SU-DHL-6 (cell line): Measurements from ENCODE around the gene RASD1.

Experiments
- H2AFZ ChIP-seq: fragments of 200-600 bp; sonication (generic); 2 replicates; pipeline ENCODE4 v1.6.1; 2014; ENCODE audit warnings: low read depth, mild to moderate bottlenecking, moderate library complexity, mixed read lengths, antibody characterized with exemption, low read length; ENCODE audit not compliant: severe bottlenecking
- H3F3A ChIP-seq: fragments of 200-600 bp; shearing (Covaris generic); 2 replicates; pipeline ENCODE4 v1.6.0; 2016; ENCODE audit warnings: antibody characterized with exemption, mild to moderate bottlenecking; ENCODE audit not compliant: insufficient read depth
- H3K27ac ChIP-seq: fragments of 200-600 bp; sonication (generic); 2 replicates; pipeline ENCODE4 v1.5.1; 2016; ENCODE audit warnings: low read depth, mild to moderate bottlenecking, low read length, moderate library complexity, mixed read lengths
- H3K27me3 ChIP-seq: fragments of 200-600 bp; sonication (generic), shearing (Covaris generic); 2 replicates; pipeline ENCODE4 v1.6.0; 2014; ENCODE audit warnings: mild to moderate bottlenecking, low read length
- H3K36me3 ChIP-seq: fragments of 200-600 bp; sonication (generic); 2 replicates; pipeline ENCODE4 v1.6.1; 2014; ENCODE audit warnings: mild to moderate bottlenecking, low read length, mixed read lengths
- H3K4me2 ChIP-seq: fragments of 300-600, 200-600 bp; shearing (Covaris generic), sonication (generic); 2 replicates; pipeline ENCODE4 v1.6.0; 2014; ENCODE audit warnings: low read length, low read depth, mild to moderate bottlenecking; ENCODE audit not compliant: poor library complexity, severe bottlenecking
- H3K4me3 ChIP-seq: fragments of 200-600 bp; sonication (generic); 2 replicates; pipeline ENCODE4 v1.5.1; 2014; ENCODE audit warnings: antibody characterized with exemption, low read length, mild to moderate bottlenecking, mixed read lengths; ENCODE audit not compliant: insufficient read depth, poor library complexity, severe bottlenecking
- H3K79me2 ChIP-seq: fragments of 200-600 bp; sonication (generic); 2 replicates; pipeline ENCODE4 v1.6.1; 2014; ENCODE audit warnings: mild to moderate bottlenecking, low read length, moderate library complexity; ENCODE audit not compliant: insufficient read depth
- H3K9ac ChIP-seq: fragments of 200-600 bp; sonication (generic); 2 replicates; pipeline ENCODE4 v1.7.0; 2014; ENCODE audit warnings: mild to moderate bottlenecking, low read length
- H3K9me2 ChIP-seq: fragments of 200-600 bp; sonication (generic); replicated peaks from 2 replicates; pipeline ENCODE4 v1.6.1; 2014; ENCODE audit warnings: low read length; ENCODE audit not compliant: insufficient read depth
- H3K9me3 ChIP-seq: fragments of 200-600 bp; sonication (generic); 2 replicates; pipeline ENCODE4 v1.6.1; 2014; ENCODE audit warnings: low read length, mixed read lengths; ENCODE audit not compliant: insufficient read depth
- H4K20me1 ChIP-seq: fragments of 200-600 bp; sonication (generic); 2 replicates; pipeline ENCODE4 v1.6.1; 2014; ENCODE audit warnings: low read depth, mild to moderate bottlenecking, antibody characterized with exemption, low read length, moderate library complexity, mixed read lengths
- EZH2phosphoT487 ChIP-seq: fragments of 200-600 bp; sonication (generic), shearing (Covaris generic); conservative IDR thresholded peaks from 2 replicates; pipeline ENCODE4 v1.6.1; 2018; ENCODE audit warnings: mild to moderate bottlenecking, antibody characterized with exemption, low read length, moderate library complexity, mixed read lengths
- TF ChIP-seq, protein P1 (sequence below): fragments of 200-600 bp; sonication (generic); IDR thresholded peaks from one replicate; pipeline ENCODE4 v1.5.1; 2017; ENCODE audit warnings: antibody characterized with exemption, mild to moderate bottlenecking, low read length, moderate library complexity; ENCODE audit not compliant: insufficient read depth, poor library complexity, severe bottlenecking

The RASD1 gene

DNA sequence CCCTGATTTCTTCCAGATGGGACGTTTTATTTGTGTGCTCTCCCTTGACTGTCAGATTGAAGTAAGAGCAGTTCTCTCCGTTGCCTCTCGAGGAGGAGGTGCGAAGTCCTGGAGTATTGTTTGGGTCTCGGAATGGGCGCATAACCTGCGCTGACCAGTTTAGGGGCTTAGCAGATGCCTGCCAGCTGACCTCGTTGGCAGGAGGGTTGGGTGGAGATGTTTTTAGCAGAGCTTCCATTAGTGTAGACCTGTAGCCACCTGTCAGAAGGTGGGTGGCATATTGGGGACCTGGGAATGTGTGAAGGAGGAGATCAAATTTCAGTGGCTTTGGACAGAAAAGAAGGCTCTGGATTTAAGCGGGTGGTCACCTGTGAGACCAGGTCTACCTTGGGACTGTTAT, 3.6 kb downstream of the RASD1 start:
- no peaks in the 10 kb centered on the region for H3F3A ChIP-seq
- H4K20me1 ChIP-seq = no peaks in the 10 kb centered on the region
- H3K27me3 ChIP-seq = no peaks in the 10 kb centered on the region
- TF ChIP-seq, protein P1, sequence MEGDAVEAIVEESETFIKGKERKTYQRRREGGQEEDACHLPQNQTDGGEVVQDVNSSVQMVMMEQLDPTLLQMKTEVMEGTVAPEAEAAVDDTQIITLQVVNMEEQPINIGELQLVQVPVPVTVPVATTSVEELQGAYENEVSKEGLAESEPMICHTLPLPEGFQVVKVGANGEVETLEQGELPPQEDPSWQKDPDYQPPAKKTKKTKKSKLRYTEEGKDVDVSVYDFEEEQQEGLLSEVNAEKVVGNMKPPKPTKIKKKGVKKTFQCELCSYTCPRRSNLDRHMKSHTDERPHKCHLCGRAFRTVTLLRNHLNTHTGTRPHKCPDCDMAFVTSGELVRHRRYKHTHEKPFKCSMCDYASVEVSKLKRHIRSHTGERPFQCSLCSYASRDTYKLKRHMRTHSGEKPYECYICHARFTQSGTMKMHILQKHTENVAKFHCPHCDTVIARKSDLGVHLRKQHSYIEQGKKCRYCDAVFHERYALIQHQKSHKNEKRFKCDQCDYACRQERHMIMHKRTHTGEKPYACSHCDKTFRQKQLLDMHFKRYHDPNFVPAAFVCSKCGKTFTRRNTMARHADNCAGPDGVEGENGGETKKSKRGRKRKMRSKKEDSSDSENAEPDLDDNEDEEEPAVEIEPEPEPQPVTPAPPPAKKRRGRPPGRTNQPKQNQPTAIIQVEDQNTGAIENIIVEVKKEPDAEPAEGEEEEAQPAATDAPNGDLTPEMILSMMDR = no peak
- no peaks in the 10 kb centered on the region for H3K9me2 ChIP-seq
- no peak overlapping the region for H3K9ac ChIP-seq
- no peak overlapping the region for H2AFZ ChIP-seq
- no peak overlapping the region for H3K4me2 ChIP-seq
- H3K36me3 ChIP-seq = no peaks in the 10 kb centered on the region
- H3K79me2 ChIP-seq = no peaks in the 10 kb centered on the region
- no peaks in the 10 kb centered on the region for H3K9me3 ChIP-seq
- no peak overlapping the region for H3K4me3 ChIP-seq
- no peak overlapping the region for H3K27ac ChIP-seq

DNA sequence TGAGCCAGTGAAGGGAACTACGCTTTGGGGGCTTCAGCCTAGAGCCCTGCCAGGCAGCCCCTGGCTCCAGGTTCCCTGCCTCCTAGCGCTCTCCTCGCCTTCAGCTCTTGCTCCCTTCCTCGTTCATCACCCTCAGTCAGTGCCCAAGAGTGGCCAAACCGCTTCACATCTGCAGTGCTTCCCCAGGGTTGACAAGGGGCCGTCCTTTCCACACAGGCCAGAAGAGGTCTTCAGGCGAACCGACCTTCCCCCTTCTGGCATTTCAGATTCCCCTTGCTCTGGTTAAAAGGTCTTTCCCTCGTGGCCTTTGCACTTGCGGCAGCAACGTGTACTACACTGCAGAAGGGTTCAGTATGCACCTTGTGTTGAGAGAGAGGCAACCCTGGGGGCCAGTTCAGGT, 4.1 kb downstream of the RASD1 start:
- Histone ChIP-seq H3K27me3 (no peaks in the 10 kb centered on the region), H2AFZ (no peak overlapping the region), H3K4me2 (no peak overlapping the region), H3F3A (no peaks in the 10 kb centered on the region), H4K20me1 (no peaks in the 10 kb centered on the region), H3K36me3 (no peaks in the 10 kb centered on the region), H3K79me2 (no peaks in the 10 kb centered on the region), H3K27ac (no peak overlapping the region), H3K9me2 (no peaks in the 10 kb centered on the region), H3K9me3 (no peaks in the 10 kb centered on the region), H3K9ac (no peak overlapping the region), H3K4me3 (no peak overlapping the region)
- no peak for TF ChIP-seq EZH2phosphoT487
- TF ChIP-seq, protein P1 = no peak

DNA sequence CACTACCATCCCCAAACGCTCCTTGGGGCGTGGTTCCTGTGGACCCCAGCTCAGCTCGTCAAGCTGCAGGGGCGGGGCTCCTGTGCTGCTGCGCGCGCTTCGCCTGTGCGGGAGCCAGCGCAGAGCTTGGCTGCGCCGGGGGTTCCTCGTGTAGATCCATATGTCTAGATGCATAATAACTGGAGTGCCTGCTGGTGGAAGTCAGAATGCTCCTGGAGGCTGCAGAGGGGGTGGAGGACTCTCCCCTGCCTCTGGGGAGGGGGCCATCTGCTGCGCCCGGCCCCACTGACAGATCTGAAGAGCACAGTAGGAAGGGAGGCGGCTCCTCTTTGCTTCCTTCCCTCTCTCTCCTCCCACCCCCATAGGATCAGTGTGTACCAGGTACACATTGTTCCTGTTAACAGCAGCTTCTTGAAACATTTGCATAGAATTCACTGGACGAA, 4.6 kb downstream of the RASD1 start:
- Histone ChIP-seq H2AFZ (no peak overlapping the region), H3F3A (no peaks in the 10 kb centered on the region), H3K27ac (no peak overlapping the region), H3K9me3 (no peaks in the 10 kb centered on the region), H3K9ac (no peak overlapping the region), H4K20me1 (no peaks in the 10 kb centered on the region), H3K9me2 (no peaks in the 10 kb centered on the region), H3K27me3 (no peaks in the 10 kb centered on the region), H3K4me2 (no peak overlapping the region), H3K79me2 (no peaks in the 10 kb centered on the region), H3K4me3 (no peak overlapping the region), H3K36me3 (no peaks in the 10 kb centered on the region)
- no peak for TF ChIP-seq EZH2phosphoT487
- TF ChIP-seq, protein P1 = no peak
